Measurements from ENCODE around the gene PAK1IP1.

DNA sequence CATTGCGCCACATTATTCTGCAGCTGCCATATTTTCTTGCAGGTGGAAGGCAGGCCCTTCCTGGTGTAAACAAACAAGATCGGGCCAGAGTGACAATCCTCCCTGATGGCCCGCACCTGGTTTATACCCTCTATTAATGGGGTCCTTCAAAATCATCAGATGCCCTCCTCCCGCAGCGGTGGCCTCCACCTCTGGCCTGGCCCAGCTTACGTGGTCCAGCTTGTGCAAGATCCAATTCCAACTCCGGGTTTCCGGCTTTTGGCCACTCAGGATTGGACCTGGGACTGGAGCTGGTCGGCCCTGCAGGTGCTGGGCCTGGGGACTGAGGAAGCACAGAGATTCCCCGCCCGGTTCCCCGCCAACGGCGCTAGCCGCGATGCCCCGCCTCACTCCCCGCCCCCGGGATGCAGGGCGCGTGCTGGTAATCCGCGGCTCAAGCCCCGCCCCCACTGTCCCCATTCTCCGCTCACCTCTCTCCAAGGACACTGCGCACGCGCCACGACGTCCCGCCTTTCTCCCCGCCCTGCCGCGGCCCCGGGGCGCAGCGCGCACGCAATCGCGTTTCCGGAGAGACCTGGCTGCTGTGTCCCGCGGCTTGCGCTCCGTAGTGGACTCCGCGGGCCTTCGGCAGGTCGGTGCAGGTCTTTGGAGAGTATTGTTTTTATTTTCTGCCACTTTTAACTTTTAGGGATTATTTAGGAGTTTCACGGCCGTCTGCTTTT, 52.6 kb downstream of the PAK1IP1 start, which contains the start of gene TMEM14B:
- TF ChIP-seq, protein P1, sequence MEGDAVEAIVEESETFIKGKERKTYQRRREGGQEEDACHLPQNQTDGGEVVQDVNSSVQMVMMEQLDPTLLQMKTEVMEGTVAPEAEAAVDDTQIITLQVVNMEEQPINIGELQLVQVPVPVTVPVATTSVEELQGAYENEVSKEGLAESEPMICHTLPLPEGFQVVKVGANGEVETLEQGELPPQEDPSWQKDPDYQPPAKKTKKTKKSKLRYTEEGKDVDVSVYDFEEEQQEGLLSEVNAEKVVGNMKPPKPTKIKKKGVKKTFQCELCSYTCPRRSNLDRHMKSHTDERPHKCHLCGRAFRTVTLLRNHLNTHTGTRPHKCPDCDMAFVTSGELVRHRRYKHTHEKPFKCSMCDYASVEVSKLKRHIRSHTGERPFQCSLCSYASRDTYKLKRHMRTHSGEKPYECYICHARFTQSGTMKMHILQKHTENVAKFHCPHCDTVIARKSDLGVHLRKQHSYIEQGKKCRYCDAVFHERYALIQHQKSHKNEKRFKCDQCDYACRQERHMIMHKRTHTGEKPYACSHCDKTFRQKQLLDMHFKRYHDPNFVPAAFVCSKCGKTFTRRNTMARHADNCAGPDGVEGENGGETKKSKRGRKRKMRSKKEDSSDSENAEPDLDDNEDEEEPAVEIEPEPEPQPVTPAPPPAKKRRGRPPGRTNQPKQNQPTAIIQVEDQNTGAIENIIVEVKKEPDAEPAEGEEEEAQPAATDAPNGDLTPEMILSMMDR (IDR thresholded peaks at IDR 0.05): no peak
- TF ChIP-seq POLR2A (IDR thresholded peaks at IDR 0.05): peak; percentile 89

Data from right lobe of liver (tissue), 4 donors.